ENCODE data around the gene SMARCB1.
A peak's percentile ranks its signal among the peaks of the same experiment; 100 is the strongest.

Gene SMARCB1

GRCh38 chr22:23803001-23803819 is 16.4 kb downstream of the SMARCB1 start:
- no peak for DNase-seq (ENCODE audit: low read depth in 2 of 2)

- DNase-seq (ENCODE audit: low read depth in 2 of 2), result no peak
Observed at GRCh38 chr22:23804781-23805291, 18.1 kb downstream of the SMARCB1 start.

GRCh38 chr22:23806837-23807236 is 20.1 kb downstream of the SMARCB1 start:
- DNase-seq (ENCODE audit: low read depth in 2 of 2), result no peak

- no peak for DNase-seq (ENCODE audit: low read depth in 2 of 2)
Observed at GRCh38 chr22:23812378-23812777, 25.6 kb downstream of the SMARCB1 start.

GRCh38 chr22:23815541-23816155 is 28.9 kb downstream of the SMARCB1 start:
- DNase-seq (ENCODE audit: low read depth in 2 of 2), result no peak

- no peak for DNase-seq (ENCODE audit: low read depth in 2 of 2)
Observed at GRCh38 chr22:23816156-23816976, 29.6 kb downstream of the SMARCB1 start.

GRCh38 chr22:23817146-23817545 is 30.4 kb downstream of the SMARCB1 start:
- no peak for DNase-seq (ENCODE audit: low read depth in 2 of 2)

GRCh38 chr22:23818541-23818940 is 31.8 kb downstream of the SMARCB1 start:
- no peak for DNase-seq (ENCODE audit: low read depth in 2 of 2)

- no peak for DNase-seq (ENCODE audit: low read depth in 2 of 2)
Observed at GRCh38 chr22:23820748-23821211, 34.0 kb downstream of the SMARCB1 start.

GRCh38 chr22:23822101-23822671 is 35.4 kb downstream of the SMARCB1 start:
- DNase-seq (ENCODE audit: low read depth in 2 of 2), result no peak

- DNase-seq (ENCODE audit: low read depth in 2 of 2), result no peak
Observed at GRCh38 chr22:23823331-23823791, 36.6 kb downstream of the SMARCB1 start.

GRCh38 chr22:23824476-23825245 is 37.9 kb downstream of the SMARCB1 start:
- DNase-seq (ENCODE audit: low read depth in 2 of 2), result no peak

GRCh38 chr22:23825246-23825905 is 38.6 kb downstream of the SMARCB1 start:
- DNase-seq (ENCODE audit: low read depth in 2 of 2), result no peak

GRCh38 chr22:23826510-23827350 is 40.0 kb downstream of the SMARCB1 start:
- peak; percentile 77 to 80 for DNase-seq (ENCODE audit: low read depth in 2 of 2)

- DNase-seq (ENCODE audit: low read depth in 2 of 2), result no peak
Observed at GRCh38 chr22:23827351-23827995, 40.7 kb downstream of the SMARCB1 start.

GRCh38 chr22:23828800-23829680 is 42.3 kb downstream of the SMARCB1 start:
- no peak for DNase-seq (ENCODE audit: low read depth in 2 of 2)

- DNase-seq (ENCODE audit: low read depth in 2 of 2), result peak; percentile 91 to 92
Observed at GRCh38 chr22:23829845-23830372, 43.1 kb downstream of the SMARCB1 start.

- no peak for DNase-seq (ENCODE audit: low read depth in 2 of 2)
Observed at GRCh38 chr22:23831261-23831660, 44.5 kb downstream of the SMARCB1 start.

Measured in fibroblast of skin of left quadriceps (primary cell).